NCI-H2196 (cell line): ENCODE measurements around the gene LRRC3.
"Not testable (repeated sequence)": the region's sequence is repeated elsewhere in the genome, so short reads cannot be mapped to it uniquely, and the experiment has no call there.

Experiments
- DNase-seq: peaks from one replicate; lab custom pipeline; 2025; ENCODE audit not compliant: unreplicated experiment; lab: John Stamatoyannopoulos, UW

Gene LRRC3

DNA sequence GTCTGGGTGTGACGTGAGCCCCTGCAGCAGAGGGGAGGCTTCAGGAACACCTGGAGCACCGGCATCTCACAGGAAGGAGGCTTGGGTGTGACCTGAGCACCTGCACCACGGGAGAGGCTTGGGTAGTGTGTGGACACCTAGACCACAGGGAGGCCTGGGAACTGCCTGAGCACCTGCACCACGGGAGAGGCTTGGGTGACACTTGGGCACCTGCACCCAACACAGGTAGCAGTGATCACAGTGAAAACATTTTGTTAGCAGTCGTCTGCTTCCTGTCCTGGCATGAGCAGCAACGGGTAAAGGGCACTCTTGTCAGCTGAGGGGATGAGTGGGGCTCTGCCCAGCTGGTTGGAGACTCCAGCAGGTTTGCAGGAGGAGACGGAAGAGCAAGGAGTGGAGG lies 22.4 kb downstream of the LRRC3 start:
- no peak for DNase-seq

DNA sequence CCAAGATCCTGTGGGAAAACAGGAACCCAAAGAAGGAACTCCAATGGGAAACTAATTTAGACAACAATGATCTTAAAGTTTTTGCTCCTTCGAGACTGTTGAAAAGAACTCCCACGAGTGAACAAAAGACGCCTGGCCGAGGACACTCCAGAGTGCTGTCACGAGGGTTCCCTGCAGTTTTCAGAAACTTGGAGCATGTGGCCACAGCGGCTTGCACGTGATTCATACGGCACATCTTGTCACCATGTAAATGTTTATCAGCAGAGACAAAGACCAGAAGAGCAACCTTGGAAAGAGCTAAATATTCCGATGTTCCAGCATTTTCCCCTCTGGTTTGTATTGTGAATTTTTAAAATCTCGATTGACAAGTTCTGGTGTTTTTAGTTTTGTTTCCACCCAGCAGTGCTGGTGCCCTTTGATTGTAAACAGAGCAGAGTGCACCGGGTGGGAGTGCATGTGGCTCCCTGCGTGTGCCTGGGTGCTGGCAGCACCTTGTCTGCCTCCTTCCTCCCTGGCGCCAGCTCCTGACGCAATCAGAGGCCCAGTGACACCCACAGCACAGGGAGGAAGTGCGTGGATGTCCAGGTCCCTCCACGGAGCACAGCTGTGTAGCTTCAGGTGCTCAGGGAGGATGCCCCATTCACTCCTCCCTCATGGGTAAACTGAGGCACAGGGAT lies 23.0 kb downstream of the LRRC3 start:
- DNase-seq, result no peak

GRCh38 chr21:44478801-44479167 lies 23.5 kb downstream of the LRRC3 start:
- DNase-seq, result no peak

GRCh38 chr21:44479556-44480199 lies 24.4 kb downstream of the LRRC3 start:
- not testable (repeated sequence) for DNase-seq

DNA sequence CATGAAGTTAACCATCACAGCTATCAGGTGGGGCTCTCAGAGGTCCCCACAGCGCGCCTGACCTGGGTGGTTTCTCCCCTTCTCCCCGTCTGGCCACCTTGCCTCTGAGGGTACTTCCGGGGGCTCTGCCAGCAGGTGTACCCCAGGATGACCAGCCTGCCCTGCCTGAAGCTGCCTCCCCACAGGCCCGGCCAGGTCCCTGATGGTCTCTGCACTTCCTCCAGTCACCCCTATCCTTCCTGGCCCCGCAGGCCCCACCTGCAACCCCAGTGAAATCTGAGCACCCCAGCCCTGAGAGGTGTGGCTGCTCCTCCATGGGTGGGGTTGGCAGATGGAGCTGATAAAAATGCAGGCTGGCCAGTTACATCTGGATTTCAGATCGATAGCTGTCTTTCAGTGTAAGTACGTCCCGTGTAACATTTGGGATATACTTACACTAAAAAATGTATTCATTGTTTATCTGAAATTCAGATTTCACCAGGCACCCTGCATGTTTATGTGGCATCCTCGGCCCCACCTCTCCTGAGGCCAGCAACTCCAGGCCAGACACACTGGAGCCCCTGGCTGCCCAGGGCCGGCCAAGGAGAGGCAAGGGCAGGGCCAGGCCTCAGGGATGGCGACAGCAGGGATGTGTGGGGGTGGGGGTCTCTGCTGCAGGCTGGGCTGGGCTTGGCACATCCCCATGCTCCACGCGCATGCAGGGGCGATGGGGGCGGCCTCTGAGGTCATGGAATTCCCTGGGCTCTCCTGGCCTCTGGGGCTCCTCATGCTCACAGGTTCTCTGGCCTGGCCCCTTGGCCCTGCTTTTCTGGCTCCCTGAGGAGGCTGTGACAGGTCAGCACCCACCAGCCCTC lies 25.1 kb downstream of the LRRC3 start:
- DNase-seq, result no peak

DNA sequence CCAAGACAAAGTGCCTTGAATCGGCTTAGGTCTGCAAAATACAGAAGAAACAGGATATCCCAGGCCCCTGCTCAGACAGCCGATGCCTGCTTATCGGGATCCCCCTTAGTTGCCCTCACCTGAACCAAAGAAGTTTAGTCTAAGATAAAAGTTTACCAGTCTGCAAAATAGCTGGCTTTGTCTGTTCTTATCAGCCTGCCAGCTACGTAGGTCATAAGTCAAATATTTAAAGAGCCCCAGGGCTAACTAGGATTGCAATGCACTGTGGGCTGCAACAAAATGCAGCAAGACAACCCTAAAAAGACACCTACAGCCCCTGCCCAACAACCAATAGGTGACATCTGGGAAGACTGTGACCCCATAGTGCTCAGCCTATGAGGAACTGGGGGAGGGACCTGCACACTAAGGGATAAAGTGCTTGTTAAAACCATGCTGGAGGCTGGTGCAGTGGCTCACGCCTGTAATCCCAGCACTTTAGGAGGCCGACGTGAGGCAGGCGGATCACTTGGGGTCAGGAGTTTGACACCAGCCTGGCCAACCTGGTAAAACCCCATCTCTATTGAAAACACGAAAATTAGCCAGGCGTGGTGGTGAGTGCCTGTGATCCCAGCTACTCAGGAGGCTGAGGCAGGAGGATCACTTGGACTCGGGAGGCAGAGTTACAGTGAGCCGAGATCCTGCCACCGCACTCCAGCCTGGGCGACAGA lies 27.4 kb downstream of the LRRC3 start:
- no peak for DNase-seq

DNA sequence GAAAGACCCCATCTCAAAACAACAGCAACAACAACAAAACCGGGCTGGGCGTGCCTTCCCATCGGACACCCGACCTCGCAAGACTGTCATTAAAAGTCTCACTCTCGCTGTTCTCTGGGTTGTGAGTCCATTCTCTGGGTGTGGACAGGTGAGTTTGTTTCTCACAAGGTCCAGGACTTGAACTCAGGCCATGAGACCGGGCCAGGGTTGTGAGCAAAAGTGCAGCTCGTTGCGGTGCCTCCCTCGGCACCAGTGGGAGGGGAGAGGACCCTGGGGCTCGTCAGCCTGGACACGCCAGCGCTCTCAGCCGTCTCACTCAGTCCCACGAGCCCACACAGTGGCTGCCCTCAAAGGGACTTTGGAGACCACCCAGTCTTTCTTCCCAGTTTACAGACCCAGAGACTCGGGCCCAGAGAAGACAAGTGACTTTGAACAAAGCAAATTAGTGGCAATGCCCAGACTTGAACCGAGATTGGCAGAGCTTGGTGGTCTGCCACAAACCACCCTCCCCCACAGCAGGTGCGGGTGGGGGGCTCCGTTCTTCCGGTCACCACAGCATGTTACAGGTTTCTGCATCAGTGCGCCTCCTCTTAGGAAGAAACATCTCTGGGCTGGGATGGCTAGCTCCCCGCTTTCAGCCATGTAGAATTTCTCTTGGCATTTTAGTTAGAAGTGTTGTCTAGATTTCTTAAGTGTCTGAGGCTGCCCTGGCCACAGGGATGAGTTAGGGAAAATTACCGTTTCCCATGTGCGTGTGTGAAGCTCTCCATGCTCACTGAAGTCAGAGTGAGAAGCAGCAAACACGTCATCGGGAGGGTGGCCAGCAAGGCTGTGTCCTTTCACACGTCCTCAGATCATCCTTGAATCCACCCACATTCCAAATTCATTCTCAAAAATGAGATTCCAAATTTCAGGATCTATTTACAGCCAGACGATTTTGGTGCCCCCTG lies 28.3 kb downstream of the LRRC3 start:
- no peak for DNase-seq

- DNase-seq, result no peak
These were observed 29.4 kb downstream of the LRRC3 start for GRCh38 chr21:44484498-44485253.

DNA sequence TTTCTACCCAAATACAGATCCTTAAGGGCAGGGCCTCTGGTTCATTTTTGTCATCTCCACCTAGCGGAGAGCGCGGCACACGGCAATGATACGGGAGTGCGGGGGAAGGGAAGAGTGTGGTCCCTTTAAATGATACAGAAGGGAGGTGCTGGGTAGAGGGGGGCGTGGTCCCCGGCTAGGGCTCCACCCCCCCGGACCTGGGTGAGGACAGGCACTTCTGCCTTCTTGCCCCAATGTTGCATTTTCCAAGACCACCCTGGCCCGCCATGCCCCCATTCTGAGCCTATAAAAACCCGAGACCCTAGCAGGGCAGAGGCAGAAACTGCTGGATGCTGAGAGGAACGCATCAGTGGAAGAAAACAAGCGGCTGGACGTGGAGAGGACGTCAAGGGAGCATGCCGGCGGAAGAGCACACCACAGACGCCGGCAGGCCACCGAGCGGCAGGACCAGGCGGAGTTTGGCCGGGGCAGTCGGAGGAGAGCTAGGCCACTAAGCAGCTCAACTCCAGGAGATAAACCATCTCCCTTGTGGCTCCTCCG lies 30.0 kb downstream of the LRRC3 start:
- DNase-seq, result no peak

GRCh38 chr21:44485796-44486195 lies 30.5 kb downstream of the LRRC3 start:
- DNase-seq, result no peak

DNA sequence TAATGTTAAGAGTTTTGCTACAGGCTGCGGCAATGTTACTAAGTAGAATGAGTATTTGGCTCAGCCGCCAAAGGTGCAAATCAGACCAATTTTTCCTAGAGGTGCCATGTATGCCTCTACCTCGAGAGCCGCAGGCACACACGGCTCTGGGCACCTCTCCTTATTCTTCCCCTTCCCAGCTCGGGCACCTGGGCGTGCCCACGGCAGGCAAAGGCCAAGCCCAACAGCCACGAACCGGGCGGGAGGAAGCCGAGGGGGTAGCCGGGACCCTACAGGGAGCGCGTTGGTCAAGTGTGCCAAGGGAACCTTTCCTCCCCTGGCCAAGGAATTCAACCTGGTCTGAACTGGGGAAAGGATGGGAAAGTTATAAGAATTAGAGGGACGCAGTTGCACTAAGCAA lies 31.0 kb downstream of the LRRC3 start:
- no peak for DNase-seq

DNA sequence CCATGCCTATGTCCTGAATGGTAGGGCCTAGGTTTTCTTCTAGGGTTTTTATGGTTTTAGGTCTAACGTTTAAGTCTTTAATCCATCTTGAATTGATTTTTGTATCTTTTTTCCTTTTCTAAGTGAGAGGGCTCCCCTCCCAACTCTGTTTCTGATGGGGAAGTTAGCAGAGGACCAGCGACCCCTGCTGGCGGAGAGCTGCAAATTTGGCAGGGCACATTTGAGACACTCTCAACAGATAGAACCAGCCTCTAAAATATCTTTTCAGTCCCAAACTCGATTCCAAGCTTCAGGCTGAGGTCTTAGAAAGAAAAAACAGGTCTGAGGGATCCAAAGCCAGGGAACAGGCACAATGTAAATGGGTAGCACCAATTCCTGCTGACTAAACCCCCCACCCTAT lies 32.5 kb downstream of the LRRC3 start:
- no peak for DNase-seq

DNA sequence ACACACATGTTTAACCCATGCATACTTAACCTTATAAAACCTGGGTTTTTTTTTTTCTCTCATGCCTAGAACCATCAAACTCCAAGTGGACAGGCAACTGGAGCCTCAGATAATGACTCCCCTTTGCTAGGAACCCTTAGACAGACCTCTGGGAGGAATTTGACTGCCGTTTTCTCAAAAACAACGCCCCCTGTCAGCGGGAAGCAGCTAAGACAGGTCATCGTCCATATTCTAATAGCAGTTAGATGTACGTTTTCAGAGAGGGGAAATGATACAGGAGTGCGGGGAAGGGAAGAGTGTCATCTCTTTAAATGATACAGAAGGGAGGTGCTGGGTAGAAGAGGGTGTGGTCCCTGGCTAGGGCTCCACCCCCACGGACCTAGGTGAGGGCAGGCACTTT lies 34.7 kb downstream of the LRRC3 start:
- no peak for DNase-seq

GRCh38 chr21:44490405-44490804 lies 35.1 kb downstream of the LRRC3 start:
- DNase-seq, result no peak

DNA sequence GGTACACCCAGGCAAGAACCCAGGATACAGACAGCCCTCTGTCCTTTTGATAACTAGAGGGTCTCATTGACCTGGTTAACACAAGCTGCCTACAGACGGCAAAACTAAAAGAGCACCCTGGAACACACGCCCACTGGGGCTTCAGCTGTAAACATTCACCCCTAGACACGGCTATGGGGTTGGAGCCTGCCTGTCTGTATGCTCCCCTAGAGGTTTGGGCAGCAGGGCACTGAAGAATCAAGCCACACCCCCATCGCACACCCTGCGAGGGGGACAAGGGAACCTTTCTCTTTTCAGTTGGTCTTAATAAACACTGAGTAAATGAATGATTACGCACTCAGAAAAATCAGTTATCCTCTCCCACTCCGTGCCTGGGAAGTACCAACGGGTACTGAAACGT lies 35.5 kb downstream of the LRRC3 start:
- no peak for DNase-seq

- no peak for DNase-seq
These were observed 37.5 kb downstream of the LRRC3 start for GRCh38 chr21:44492567-44493385.

- DNase-seq, result no peak
These were observed 39.1 kb downstream of the LRRC3 start for GRCh38 chr21:44494418-44494817.

- DNase-seq, result no peak
These were observed 39.6 kb downstream of the LRRC3 start for GRCh38 chr21:44494956-44495355.
